DMS53 (cell line): ENCODE measurements around the gene DTL.
A peak's percentile ranks its signal among the peaks of the same experiment; 100 is the strongest.

Experiments used
- DNase-seq: peaks from one replicate; lab custom pipeline; 2025; lab: John Stamatoyannopoulos, UW

DTL gene

GRCh38 chr1:212127221-212127620 lies 91.7 kb downstream of the DTL start:
- no peak for DNase-seq

GRCh38 chr1:212129781-212130180 lies 94.2 kb downstream of the DTL start:
- no peak for DNase-seq

- DNase-seq: no peak
Observed at GRCh38 chr1:212132025-212132424, 96.5 kb downstream of the DTL start.

- no peak for DNase-seq
Observed at GRCh38 chr1:212133319-212133718, 97.8 kb downstream of the DTL start.

- no peak for DNase-seq
Observed at GRCh38 chr1:212135166-212135565, 99.6 kb downstream of the DTL start.

GRCh38 chr1:212137854-212138253 lies 102.3 kb downstream of the DTL start:
- DNase-seq: no peak

- DNase-seq: no peak
Observed at GRCh38 chr1:212138457-212138856, 102.9 kb downstream of the DTL start.

- no peak for DNase-seq
Observed at GRCh38 chr1:212139526-212140135, 104.1 kb downstream of the DTL start.

- DNase-seq: no peak
Observed at GRCh38 chr1:212141404-212141803, 105.9 kb downstream of the DTL start.

- DNase-seq: no peak
Observed at GRCh38 chr1:212142883-212143530, 107.5 kb downstream of the DTL start.

- peak; percentile 57 for DNase-seq
Observed at GRCh38 chr1:212147581-212148033, 112.1 kb downstream of the DTL start.

GRCh38 chr1:212149566-212149965 lies 114.0 kb downstream of the DTL start:
- no peak for DNase-seq

- DNase-seq: no peak
Observed at GRCh38 chr1:212152308-212152693, 116.8 kb downstream of the DTL start.

GRCh38 chr1:212152869-212153268 lies 117.3 kb downstream of the DTL start:
- DNase-seq: no peak

GRCh38 chr1:212153635-212154034 lies 118.1 kb downstream of the DTL start:
- no peak for DNase-seq
